GM18909 (cell line): ENCODE data around the gene ICE2.

ENCODE experiments used
- ATAC-seq: cut with Tn5 transposase; IDR thresholded peaks from one replicate; pipeline ENCODE4 v1.9.1; 2021; ENCODE audit warnings: mild to moderate bottlenecking; ENCODE audit not compliant: unreplicated experiment, poor library complexity

The ICE2 gene

GRCh38 chr15:60375306-60375705 lies 103.6 kb downstream of the ICE2 start:
- no peak for ATAC-seq

DNA sequence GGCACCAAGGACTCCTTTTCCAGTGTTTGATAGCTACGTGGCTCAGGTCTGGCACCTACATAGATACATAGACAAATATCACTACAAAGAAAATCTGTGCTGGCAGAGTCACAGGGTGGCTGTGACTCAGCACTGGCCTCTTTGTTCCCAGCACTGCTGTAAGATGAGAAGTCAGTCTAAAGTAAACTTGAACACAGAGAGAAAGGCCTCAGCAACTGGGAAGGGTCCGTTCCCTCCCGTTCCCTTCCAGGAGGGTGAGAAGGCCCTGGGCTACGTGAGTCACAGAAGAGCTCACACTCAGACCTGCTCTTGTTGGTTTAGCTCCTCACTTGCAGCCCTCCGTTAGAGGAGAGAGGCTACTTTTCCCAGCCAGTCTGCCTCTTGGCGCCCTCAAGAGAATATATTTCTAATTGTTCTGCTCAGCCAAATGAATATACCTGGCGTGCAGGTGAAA lies 104.3 kb downstream of the ICE2 start:
- no peak for ATAC-seq

- ATAC-seq = no peak
Observed at GRCh38 chr15:60374209-60374608, 104.7 kb downstream of the ICE2 start.

- ATAC-seq = no peak
Observed at GRCh38 chr15:60373745-60374144, 105.2 kb downstream of the ICE2 start.

DNA sequence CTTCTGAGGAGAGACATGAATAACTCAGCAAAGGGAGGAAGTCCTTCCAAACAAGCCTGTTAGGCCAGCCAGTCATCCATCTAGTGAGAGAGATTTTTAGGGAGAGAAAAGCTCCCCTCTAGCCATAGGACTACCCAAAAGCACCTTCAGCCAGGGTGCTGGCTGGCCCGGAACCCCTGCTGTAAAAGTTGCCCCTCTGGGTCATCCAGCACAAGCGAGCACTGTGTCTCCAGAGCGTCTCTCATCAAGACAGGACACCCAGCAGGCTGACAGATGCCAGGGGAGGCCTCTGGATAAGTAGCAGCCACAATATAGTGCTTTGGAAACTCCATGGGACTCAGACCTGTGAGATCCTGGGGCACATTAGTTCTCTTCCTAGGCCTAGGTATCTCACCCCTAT lies 105.6 kb downstream of the ICE2 start:
- no peak for ATAC-seq

DNA sequence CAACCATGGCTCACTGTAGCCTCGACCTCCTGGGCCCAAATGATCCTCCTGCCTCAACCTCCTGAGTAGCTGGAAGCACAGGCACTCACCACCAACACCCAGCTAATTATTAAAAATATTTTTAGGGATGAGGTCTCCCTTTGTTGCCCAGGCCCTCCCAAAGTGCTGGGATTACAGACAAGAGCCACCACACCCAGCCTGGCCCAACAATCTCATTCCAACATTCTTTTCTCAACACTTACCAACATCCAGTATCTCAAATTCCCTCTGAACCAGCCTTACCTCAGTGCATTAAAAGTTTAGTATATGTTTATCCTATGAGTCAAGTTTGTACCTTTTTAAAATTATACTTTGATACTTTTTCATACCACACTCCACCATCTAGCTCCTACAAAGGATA lies 106.2 kb downstream of the ICE2 start:
- ATAC-seq = no peak

GRCh38 chr15:60372227-60372626 lies 106.7 kb downstream of the ICE2 start:
- no peak for ATAC-seq

DNA sequence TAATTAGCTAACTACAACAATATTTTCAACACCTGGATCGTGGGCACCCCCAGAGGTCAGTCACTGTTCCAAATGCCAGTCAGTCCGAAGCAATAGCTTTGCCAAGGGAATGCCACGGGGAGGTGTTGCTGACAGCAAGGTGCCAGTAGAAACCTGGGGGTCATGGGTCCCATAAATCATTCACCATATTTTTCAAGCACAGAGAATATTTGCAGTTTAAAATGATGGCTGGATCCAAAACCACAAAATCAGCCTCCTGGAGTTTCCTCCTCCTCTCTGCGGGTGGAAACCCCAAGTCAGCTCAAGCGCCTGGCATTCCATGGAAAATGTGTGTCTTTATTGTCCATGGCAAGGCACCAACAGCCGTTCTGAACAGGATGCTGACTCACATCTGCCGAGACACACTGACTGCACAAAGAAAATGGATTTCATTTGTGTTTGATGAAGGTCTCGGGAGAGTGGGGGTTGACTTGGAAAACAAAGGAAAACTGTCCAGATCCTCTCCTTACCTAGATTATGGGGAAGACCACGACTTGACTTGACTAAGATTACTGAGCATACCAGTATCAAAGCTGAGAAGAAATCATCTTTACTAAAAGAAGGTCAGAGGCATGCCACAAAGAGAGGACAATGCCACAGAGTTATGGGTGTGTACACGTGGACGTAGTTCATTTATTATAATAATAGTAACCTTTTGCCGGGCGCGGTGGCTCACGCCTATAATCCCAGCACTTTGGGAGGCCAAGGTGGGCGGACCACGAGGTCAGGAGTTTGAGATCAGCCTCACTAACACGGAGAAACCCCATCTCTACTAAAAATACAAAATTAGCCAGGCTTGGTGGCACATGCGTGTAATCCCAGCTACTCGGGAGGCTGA lies 107.5 kb downstream of the ICE2 start:
- no peak for ATAC-seq

GRCh38 chr15:60370869-60371136 lies 108.1 kb downstream of the ICE2 start:
- no peak for ATAC-seq

DNA sequence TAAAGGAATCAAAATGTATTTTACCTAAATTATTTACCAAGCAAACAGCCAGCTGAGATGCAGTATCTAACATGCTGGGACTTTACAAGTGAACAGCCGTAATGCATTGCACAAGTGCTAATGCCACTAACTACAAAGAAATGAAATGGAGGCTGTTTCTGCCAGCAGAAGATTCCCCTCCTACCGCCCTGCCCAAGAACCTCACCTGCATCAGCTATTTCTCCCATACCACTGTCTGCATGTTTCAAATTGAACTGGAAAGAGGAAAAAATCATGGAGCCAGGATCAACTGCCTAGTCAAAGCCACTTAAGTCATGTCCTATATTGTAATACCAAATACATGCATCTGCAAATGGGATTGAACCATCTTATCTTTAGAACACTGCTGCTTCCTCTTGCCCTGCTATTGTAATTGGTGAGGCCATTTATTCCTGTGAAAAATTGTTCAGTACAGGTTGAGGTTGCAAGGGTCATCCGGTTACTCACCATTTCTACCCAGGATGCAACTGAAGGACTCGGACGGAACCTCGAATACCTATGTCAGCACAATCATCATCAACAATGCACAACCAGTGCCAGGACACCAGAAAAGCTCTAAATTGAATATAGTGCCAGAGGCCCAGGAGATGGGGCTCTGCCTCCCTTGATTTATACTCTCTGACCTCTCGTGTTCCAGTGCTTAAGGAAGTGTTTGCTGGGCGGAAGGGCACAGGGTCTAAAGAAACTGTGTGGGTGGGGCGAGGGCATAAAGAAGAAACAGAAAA lies 108.7 kb downstream of the ICE2 start:
- ATAC-seq = no peak

- no peak for ATAC-seq
Observed at GRCh38 chr15:60369696-60370095, 109.2 kb downstream of the ICE2 start.
